ENCODE measurements around the gene NGB. TPM values are rescaled to one million over a fixed set of nuclear protein-coding genes. Genes with fewer than 3 reads are reported as not detected.
"Not testable (repeated sequence)": the region's sequence is repeated elsewhere in the genome, so short reads cannot be mapped to it uniquely, and the experiment has no call there.

NGB gene, protein sequence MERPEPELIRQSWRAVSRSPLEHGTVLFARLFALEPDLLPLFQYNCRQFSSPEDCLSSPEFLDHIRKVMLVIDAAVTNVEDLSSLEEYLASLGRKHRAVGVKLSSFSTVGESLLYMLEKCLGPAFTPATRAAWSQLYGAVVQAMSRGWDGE
- not detected for total RNA-seq
- total RNA-seq (2013), result not detected
- 0 to 0.06 (median 0) reads per million in 29 experiments for total RNA-seq

DNA sequence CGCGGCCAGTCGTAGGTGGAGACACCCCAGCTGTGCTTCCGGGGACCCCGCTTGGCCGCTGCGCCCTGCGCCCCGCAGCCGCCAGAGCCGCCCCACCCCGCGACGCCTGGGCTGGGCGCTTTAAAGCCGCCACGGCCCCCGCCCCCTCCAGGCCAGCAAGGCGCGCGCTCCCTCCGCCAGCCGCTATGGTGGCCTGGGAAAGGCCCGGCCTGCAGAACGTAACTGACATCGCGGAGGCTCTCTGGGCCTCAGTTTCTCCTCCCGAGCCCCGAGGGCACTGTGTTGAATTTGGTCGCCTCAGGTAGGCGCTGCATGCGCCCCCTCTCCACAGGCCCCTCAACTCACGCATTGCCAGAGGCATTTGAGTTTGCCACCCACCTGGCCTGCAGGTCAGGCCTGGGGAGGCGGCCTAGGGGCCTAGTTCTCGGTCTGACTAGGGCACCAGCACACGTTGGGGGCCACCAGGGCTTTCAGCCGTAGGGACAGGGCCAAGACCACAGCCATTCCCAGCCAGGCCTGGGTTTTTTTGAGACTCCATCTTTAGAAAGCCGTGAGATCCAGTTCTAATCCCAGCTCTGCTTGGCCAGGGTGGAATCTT is at the start of gene NGB:
NGB (minus strand) TSS at position 94 of the 598 bp plus-strand sequence. CDS start 269 bp downstream, outside the sequence.
- H3K4me3 ChIP-seq (ENCODE audit: control insufficient read depth in 1 of 2, extremely low read depth in 1 of 2, low read length in 1 of 2), result no peak within 1 kb of the TSS
- peaks cover 0 to 53% of the 10 kb centered on the region in 2 experiments for H3K27me3 ChIP-seq (replicated peaks in 1 of 2; ENCODE audit: control insufficient read depth in 2 of 2, extremely low read depth in 1 of 2, insufficient read depth in 2 of 2, low read length in 1 of 2)
- H3K9me3 Mint-ChIP-seq, result peaks cover 0 to 3% (median 3%) of the 10 kb centered on the region in 3 donors
- no peaks in the 10 kb centered on the region for H3K4me1 ChIP-seq (ENCODE audit: control insufficient read depth in 1 of 2, extremely low read depth in 1 of 2, insufficient read depth in 2 of 2, low read length in 2 of 2)
- H3K4me3 Mint-ChIP-seq, result peak within 1 kb of the TSS in 1 of 3 donors; percentile 37
- POLR2A ChIA-PET, result no interaction called here
- H3K36me3 ChIP-seq (ENCODE audit: control insufficient read depth in 2 of 2, extremely low read depth in 1 of 2, insufficient read depth in 1 of 2, low read length in 1 of 2), result no peaks in the 10 kb centered on the region
- peaks cover 1 to 6% (median 5%) of the 10 kb centered on the region in 3 donors for H3K4me1 Mint-ChIP-seq
- DNase-seq, result no peak
- no peak within 1 kb of the TSS for H3K27ac ChIP-seq (ENCODE audit: low read length)
- no peaks in the 10 kb centered on the region for H3K9me3 ChIP-seq
- WGBS (ENCODE audit: insufficient coverage), result 15% methylated on average over 32 of the region's 38 CpGs
- CTCF ChIA-PET, result no interaction called here
- H3K27ac Mint-ChIP-seq, result no peak within 1 kb of the TSS
- peaks cover 41 to 46% of the 10 kb centered on the region in 2 donors for H3K27me3 Mint-ChIP-seq
- no peaks in the 10 kb centered on the region for H3K36me3 Mint-ChIP-seq
- no peak for ATAC-seq (replicated peaks in 1 of 4)

DNA sequence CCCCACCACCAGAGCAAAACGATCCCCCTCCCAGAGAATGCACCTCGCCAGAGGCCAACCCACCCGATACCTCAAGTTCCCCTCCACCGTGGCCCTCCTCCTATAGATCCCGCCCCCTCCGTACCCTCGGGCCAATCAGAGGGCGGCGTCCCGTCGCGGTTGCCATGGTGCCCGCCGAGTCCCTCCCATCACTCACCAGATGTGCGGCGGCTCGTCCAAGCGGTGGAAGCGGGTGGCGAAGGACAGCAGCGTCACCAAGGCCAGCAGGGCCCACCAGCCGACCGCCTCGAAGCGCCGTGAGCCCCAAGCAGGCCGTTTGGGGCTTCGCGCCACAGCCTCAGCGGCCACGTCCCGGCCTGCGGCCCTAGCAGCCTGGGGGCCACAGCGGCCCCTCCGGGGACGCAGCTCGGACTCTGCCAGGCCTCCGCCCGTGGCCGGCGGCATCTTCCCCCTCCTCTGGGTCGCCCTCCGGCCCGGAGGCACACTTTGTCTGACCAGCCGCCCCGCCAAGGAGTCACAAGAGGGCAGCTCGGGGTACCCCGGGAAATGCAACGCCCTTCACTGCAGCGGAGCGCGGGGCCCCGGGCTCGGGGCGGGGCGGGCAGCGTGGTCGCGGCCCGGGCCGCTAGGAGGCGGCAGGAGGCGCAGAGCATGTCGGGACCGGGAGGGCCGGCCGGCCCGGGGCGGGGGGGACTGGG is 49.4 kb upstream of the NGB start, which contains the start of gene POMT2:
POMT2 (minus strand) TSS at position 646 of the 698 bp plus-strand sequence; CDS start at position 444, 202 bp downstream.
- H3K9me3 ChIP-seq, result no peaks in the 10 kb centered on the region
- ChIA-PET POLR2A (interaction anchor here in 1 of 2 donors (1.0 kb wide), 1 partner anchor 440 kb away, joined by 4 read pairs; no protein-coding TSS in a partner anchor), CTCF (interaction anchor here in 1 of 2 donors (0.7 to 1.6 kb wide), 5 partner anchors 57 to 1791 kb away, joined by 3 to 9 read pairs (median 3); partner anchors contain the start of genes SAMD15 and TMED8)
- Mint-ChIP-seq H3K9me3 (no peaks in the 10 kb centered on the region), H3K27me3 (no peaks in the 10 kb centered on the region), H3K4me1 (peaks cover 14 to 21% (median 19%) of the 10 kb centered on the region in 3 donors), H3K27ac (peak within 1 kb of the TSS; percentile 98 to 100), H3K36me3 (no peaks in the 10 kb centered on the region), H3K4me3 (peak within 1 kb of the TSS; percentile 96 to 97 (median 96))
- H3K27me3 ChIP-seq (replicated peaks in 1 of 2; ENCODE audit: control insufficient read depth in 2 of 2, extremely low read depth in 1 of 2, insufficient read depth in 2 of 2, low read length in 1 of 2), result no peaks in the 10 kb centered on the region
- no peaks in the 10 kb centered on the region for H3K36me3 ChIP-seq (ENCODE audit: control insufficient read depth in 2 of 2, extremely low read depth in 1 of 2, insufficient read depth in 1 of 2, low read length in 1 of 2)
- H3K4me3 ChIP-seq (ENCODE audit: control insufficient read depth in 1 of 2, extremely low read depth in 1 of 2, low read length in 1 of 2), result peak within 1 kb of the TSS; percentile 77 to 88
- under 1% methylated on average over 64 of the region's 69 CpGs for WGBS (ENCODE audit: insufficient coverage)
- peak; percentile 66 to 69 (median 68) for ATAC-seq (replicated peaks in 1 of 4)
- H3K27ac ChIP-seq (ENCODE audit: low read length), result peak within 1 kb of the TSS; percentile 90
- H3K4me1 ChIP-seq (ENCODE audit: control insufficient read depth in 1 of 2, extremely low read depth in 1 of 2, insufficient read depth in 2 of 2, low read length in 2 of 2), result peaks cover 2 to 13% of the 10 kb centered on the region in 2 experiments
- DNase-seq, result peak; percentile 78 to 94 (median 88)

DNA sequence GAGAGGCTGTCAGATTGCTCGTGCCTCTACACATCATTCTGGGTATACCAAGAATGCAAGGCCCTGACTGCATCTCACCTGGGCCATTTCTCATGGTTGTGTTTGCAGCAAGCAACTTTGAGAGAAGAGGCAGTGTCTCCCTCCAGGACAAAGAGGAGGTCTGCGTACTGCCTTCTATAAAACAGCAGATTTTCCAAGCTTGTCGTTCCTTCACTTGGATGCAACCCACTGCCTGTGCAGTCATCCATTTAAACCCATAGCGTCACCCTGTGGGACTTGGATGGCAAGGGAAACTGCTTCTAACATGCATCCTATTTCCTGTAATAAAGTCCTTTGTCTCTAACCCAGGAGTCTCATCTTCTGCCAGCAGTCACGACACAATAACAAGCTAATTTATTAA is 48.4 kb upstream of the NGB start:
- Histone ChIP-seq H3K27me3 (replicated peaks in 1 of 2; ENCODE audit: control insufficient read depth in 2 of 2, extremely low read depth in 1 of 2, insufficient read depth in 2 of 2, low read length in 1 of 2) (no peaks in the 10 kb centered on the region), H3K36me3 (ENCODE audit: control insufficient read depth in 2 of 2, extremely low read depth in 1 of 2, insufficient read depth in 1 of 2, low read length in 1 of 2) (no peaks in the 10 kb centered on the region), H3K4me1 (ENCODE audit: control insufficient read depth in 1 of 2, extremely low read depth in 1 of 2, insufficient read depth in 2 of 2, low read length in 2 of 2) (peaks cover 2 to 13% of the 10 kb centered on the region in 2 experiments), H3K27ac (ENCODE audit: low read length) (no peak overlapping the region), H3K4me3 (ENCODE audit: control insufficient read depth in 1 of 2, extremely low read depth in 1 of 2, low read length in 1 of 2) (no peak overlapping the region), H3K9me3 (no peaks in the 10 kb centered on the region)
- ChIA-PET POLR2A (no interaction called here), CTCF (interaction anchor here in 1 of 2 donors (0.7 kb wide), 1 partner anchor 58 kb away, joined by 3 read pairs; the partner anchor contains the start of genes SAMD15 and TMED8)
- Mint-ChIP-seq H3K4me1 (peaks cover 14 to 21% (median 19%) of the 10 kb centered on the region in 3 donors), H3K9me3 (no peaks in the 10 kb centered on the region), H3K27ac (peak overlapping the region in 1 of 2 donors; percentile 91), H3K36me3 (no peaks in the 10 kb centered on the region), H3K4me3 (peak overlapping the region; percentile 31 to 96 (median 82)), H3K27me3 (no peaks in the 10 kb centered on the region)
- ATAC-seq (replicated peaks in 1 of 4) (no peak), DNase-seq (no peak)
- 82% methylated on average over 4 of the region's 5 CpGs for WGBS (ENCODE audit: insufficient coverage)

DNA sequence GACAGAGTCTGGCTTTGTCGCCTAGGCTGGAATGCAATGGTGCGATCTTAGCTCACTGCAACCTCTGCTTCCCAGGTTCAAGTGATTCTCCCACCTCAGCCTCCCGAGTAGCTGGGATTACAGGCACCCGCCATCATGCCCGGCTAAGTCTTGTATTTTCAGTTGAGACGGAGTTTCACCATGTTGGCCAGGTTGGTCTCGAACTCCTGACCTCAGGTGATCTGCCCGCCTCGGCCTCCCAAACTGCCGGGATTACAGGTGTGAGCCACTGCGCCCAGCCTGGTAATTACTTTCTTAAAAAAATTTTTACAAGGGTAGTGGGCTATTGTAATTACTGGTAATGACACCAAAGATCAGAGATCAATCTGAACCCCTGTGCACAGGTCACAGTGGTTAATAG is 47.8 kb upstream of the NGB start:
- H3K4me1 Mint-ChIP-seq, result peaks cover 14 to 21% (median 19%) of the 10 kb centered on the region in 3 donors
- H3K9me3 Mint-ChIP-seq; POLR2A ChIA-PET; H3K27me3 ChIP-seq (replicated peaks in 1 of 2; ENCODE audit: control insufficient read depth in 2 of 2, extremely low read depth in 1 of 2, insufficient read depth in 2 of 2, low read length in 1 of 2); DNase-seq; H3K9me3 ChIP-seq; H3K4me3 ChIP-seq (ENCODE audit: control insufficient read depth in 1 of 2, extremely low read depth in 1 of 2, low read length in 1 of 2); H3K27me3 Mint-ChIP-seq; H3K36me3 Mint-ChIP-seq; H3K4me3 Mint-ChIP-seq; H3K27ac Mint-ChIP-seq; H3K27ac ChIP-seq (ENCODE audit: low read length); H3K36me3 ChIP-seq (ENCODE audit: control insufficient read depth in 2 of 2, extremely low read depth in 1 of 2, insufficient read depth in 1 of 2, low read length in 1 of 2); CTCF ChIA-PET; ATAC-seq (replicated peaks in 1 of 4): not testable (repeated sequence)
- H3K4me1 ChIP-seq (ENCODE audit: control insufficient read depth in 1 of 2, extremely low read depth in 1 of 2, insufficient read depth in 2 of 2, low read length in 2 of 2), result peaks cover 2 to 13% of the 10 kb centered on the region in 2 experiments
- WGBS (ENCODE audit: insufficient coverage), result 93% methylated on average over 5 of the region's 11 CpGs

DNA sequence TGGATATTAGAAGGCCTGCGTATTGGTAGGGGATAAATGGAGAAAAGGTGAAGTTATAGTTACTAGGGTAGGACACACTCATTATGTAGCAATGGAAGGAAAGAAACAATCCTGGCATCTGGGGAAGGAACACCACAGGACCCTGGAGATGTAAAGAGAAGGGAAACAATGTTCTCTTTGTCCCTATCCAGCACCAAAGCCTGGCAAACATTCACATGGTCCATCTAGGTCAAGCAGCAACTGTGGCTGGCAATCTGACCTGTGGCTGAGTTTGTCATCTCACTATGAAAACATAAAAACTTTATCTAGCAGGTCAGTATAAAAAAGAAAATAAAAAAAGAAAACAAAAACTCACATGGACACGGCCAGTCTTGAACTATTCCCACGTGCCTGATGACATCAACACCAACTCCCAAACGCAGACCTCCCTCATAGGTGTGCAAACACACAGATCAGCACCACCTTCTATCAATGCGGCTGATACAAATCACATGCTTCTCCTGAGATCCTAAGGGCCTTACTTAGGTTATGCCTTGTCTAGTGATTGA is 47.1 kb upstream of the NGB start:
- Histone ChIP-seq H3K27me3 (replicated peaks in 1 of 2; ENCODE audit: control insufficient read depth in 2 of 2, extremely low read depth in 1 of 2, insufficient read depth in 2 of 2, low read length in 1 of 2) (no peaks in the 10 kb centered on the region), H3K9me3 (no peaks in the 10 kb centered on the region), H3K4me1 (ENCODE audit: control insufficient read depth in 1 of 2, extremely low read depth in 1 of 2, insufficient read depth in 2 of 2, low read length in 2 of 2) (peaks cover 2 to 13% of the 10 kb centered on the region in 2 experiments), H3K36me3 (ENCODE audit: control insufficient read depth in 2 of 2, extremely low read depth in 1 of 2, insufficient read depth in 1 of 2, low read length in 1 of 2) (no peaks in the 10 kb centered on the region), H3K4me3 (ENCODE audit: control insufficient read depth in 1 of 2, extremely low read depth in 1 of 2, low read length in 1 of 2) (no peak overlapping the region), H3K27ac (ENCODE audit: low read length) (no peak overlapping the region)
- Mint-ChIP-seq H3K27ac (no peak overlapping the region), H3K9me3 (no peaks in the 10 kb centered on the region), H3K4me1 (peaks cover 14 to 21% (median 19%) of the 10 kb centered on the region in 3 donors), H3K36me3 (no peaks in the 10 kb centered on the region), H3K4me3 (no peak overlapping the region), H3K27me3 (no peaks in the 10 kb centered on the region)
- no peak for DNase-seq
- ChIA-PET CTCF (no interaction called here), POLR2A (no interaction called here)
- 96% methylated on average over 4 of the region's 5 CpGs for WGBS (ENCODE audit: insufficient coverage)
- no peak for ATAC-seq (replicated peaks in 1 of 4)

DNA sequence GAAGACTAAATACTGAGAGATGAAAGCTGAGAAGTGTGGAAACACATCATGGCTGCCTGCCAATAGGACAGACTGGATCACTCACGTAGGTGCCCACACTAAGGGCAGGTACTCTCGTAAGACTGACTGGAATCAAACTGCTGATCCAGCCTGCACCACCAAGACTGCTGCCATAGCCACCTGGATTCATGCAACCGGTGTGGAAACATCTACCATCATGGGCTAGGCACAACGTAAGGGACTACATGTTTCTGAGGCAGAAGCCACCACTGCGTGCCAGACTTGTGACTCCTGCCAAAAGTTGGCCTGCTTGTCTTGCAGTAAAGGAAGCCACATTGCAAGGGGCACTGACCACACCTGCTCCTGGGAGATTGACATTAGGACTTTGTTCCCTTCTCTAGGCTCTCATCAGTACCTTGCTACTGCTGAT is 45.9 kb upstream of the NGB start:
- no peaks in the 10 kb centered on the region for H3K36me3 ChIP-seq (ENCODE audit: control insufficient read depth in 2 of 2, extremely low read depth in 1 of 2, insufficient read depth in 1 of 2, low read length in 1 of 2)
- no peaks in the 10 kb centered on the region for H3K36me3 Mint-ChIP-seq
- H3K4me3 ChIP-seq (ENCODE audit: control insufficient read depth in 1 of 2, extremely low read depth in 1 of 2, low read length in 1 of 2), result no peak overlapping the region
- H3K27ac ChIP-seq (ENCODE audit: low read length), result no peak overlapping the region
- peaks cover 0 to 5% of the 10 kb centered on the region in 2 experiments for H3K4me1 ChIP-seq (ENCODE audit: control insufficient read depth in 1 of 2, extremely low read depth in 1 of 2, insufficient read depth in 2 of 2, low read length in 2 of 2)
- no peak overlapping the region for H3K27ac Mint-ChIP-seq
- ChIA-PET POLR2A (interaction anchor here in 1 of 2 donors (0.6 kb wide), 1 partner anchor 1656 kb away, joined by 7 read pairs; the partner anchor contains the start of gene TTLL5), CTCF (interaction anchor here (0.6 to 1.6 kb wide), 15 partner anchors 13 to 483 kb away, joined by 3 to 7 read pairs (median 4); partner anchors contain the start of gene ADCK1 (in 1 of the 2))
- no peak overlapping the region for H3K4me3 Mint-ChIP-seq
- ATAC-seq (replicated peaks in 1 of 4) (no peak), DNase-seq (no peak)
- no peaks in the 10 kb centered on the region for H3K9me3 Mint-ChIP-seq
- no peaks in the 10 kb centered on the region for H3K27me3 Mint-ChIP-seq
- 84% methylated on average over 4 of the region's 5 CpGs for WGBS (ENCODE audit: insufficient coverage)
- H3K27me3 ChIP-seq (replicated peaks in 1 of 2; ENCODE audit: control insufficient read depth in 2 of 2, extremely low read depth in 1 of 2, insufficient read depth in 2 of 2, low read length in 1 of 2), result no peaks in the 10 kb centered on the region
- H3K4me1 Mint-ChIP-seq, result peaks cover 7 to 13% (median 11%) of the 10 kb centered on the region in 3 donors
- H3K9me3 ChIP-seq, result no peaks in the 10 kb centered on the region
